ENCODE measurements around the gene ARGLU1.

DNA sequence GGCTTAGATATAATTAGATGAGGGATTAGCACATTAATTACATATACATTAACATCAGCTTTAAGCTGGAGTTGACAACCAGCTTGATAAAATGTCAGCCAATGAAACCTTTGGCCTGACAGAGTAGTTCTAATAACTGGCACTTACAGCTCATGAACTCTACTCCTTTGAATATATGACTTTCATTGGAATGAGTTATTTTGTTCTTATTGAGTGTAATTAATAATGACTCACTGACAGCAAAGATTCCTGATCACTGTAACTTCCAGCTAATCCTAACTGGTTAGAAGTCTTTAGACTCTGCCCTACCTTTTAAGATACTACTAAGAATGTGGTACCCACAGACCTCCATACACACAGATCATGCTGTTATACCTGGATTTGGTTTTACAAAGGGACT is 73.4 kb downstream of the ARGLU1 start:
- TF ChIP-seq, protein P1, sequence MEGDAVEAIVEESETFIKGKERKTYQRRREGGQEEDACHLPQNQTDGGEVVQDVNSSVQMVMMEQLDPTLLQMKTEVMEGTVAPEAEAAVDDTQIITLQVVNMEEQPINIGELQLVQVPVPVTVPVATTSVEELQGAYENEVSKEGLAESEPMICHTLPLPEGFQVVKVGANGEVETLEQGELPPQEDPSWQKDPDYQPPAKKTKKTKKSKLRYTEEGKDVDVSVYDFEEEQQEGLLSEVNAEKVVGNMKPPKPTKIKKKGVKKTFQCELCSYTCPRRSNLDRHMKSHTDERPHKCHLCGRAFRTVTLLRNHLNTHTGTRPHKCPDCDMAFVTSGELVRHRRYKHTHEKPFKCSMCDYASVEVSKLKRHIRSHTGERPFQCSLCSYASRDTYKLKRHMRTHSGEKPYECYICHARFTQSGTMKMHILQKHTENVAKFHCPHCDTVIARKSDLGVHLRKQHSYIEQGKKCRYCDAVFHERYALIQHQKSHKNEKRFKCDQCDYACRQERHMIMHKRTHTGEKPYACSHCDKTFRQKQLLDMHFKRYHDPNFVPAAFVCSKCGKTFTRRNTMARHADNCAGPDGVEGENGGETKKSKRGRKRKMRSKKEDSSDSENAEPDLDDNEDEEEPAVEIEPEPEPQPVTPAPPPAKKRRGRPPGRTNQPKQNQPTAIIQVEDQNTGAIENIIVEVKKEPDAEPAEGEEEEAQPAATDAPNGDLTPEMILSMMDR (IDR thresholded peaks at IDR 0.05; ENCODE audit: insufficient read depth, low read length, poor library complexity, severe bottlenecking), result no peak
- TF ChIP-seq EZH2phosphoT487 (conservative IDR thresholded peaks at IDR 0.05; ENCODE audit: low read length), result no peak
